Hepatocyte (in vitro differentiated cells): ENCODE results near the gene IFT122. TPM values are rescaled to one million over a fixed set of nuclear protein-coding genes. Genes with fewer than 3 reads are reported as not detected.

Experiments used
- DNase-seq: peaks from one replicate; pipeline ENCODE4 v3.0.0-alpha.2; 2016; ENCODE audit warnings: low spot score
- H2AFZ ChIP-seq: fragments of 200-600 bp; sonication (generic); 2 replicates; pipeline ENCODE4 v1.6.0; 2016; ENCODE audit warnings: antibody characterized with exemption, mild to moderate bottlenecking
- H3K27ac ChIP-seq: fragments of 200-600 bp; sonication (generic); 2 replicates; pipeline ENCODE4 v1.5.1; 2016; ENCODE audit warnings: mild to moderate bottlenecking
- H3K27me3 ChIP-seq: fragments of 200-600 bp; sonication (generic); 2 replicates; pipeline ENCODE4 v1.6.1; 2016
- H3K36me3 ChIP-seq: fragments of 200-600 bp; sonication (generic); replicated peaks from 2 replicates; pipeline ENCODE4 v1.5.1; 2016; ENCODE audit warnings: low read depth; ENCODE audit not compliant: insufficient read depth
- H3K4me1 ChIP-seq: fragments of 200-600 bp; sonication (generic); 2 replicates; pipeline ENCODE4 v1.5.1; 2016; ENCODE audit warnings: mild to moderate bottlenecking, moderate library complexity; ENCODE audit not compliant: insufficient read depth
- H3K4me2 ChIP-seq: fragments of 200-600 bp; sonication (generic); 2 replicates; pipeline ENCODE4 v1.6.0; 2016
- H3K4me3 ChIP-seq: fragments of 200-600 bp; sonication (generic); 2 replicates; pipeline ENCODE4 v1.5.1; 2016; ENCODE audit warnings: mild to moderate bottlenecking
- H3K79me2 ChIP-seq: fragments of 200-600 bp; sonication (generic); 2 replicates; pipeline ENCODE4 v1.6.0; 2017; ENCODE audit warnings: mild to moderate bottlenecking
- H3K9me2 ChIP-seq: fragments of 200-600 bp; sonication (generic); replicated peaks from 2 replicates; pipeline ENCODE4 v1.6.0; 2017; ENCODE audit warnings: mild to moderate bottlenecking; ENCODE audit not compliant: insufficient read depth
- H3K9me3 ChIP-seq: fragments of 200-600 bp; sonication (generic); 2 replicates; pipeline ENCODE4 v1.5.1; 2016; ENCODE audit warnings: low read depth, mild to moderate bottlenecking
- H4K20me1 ChIP-seq: fragments of 200-600 bp; sonication (generic); 2 replicates; pipeline ENCODE4 v1.6.0; 2016; ENCODE audit warnings: mild to moderate bottlenecking; ENCODE audit not compliant: insufficient read depth, poor library complexity, severe bottlenecking
- EZH2 ChIP-seq: fragments of 200-600 bp; sonication (generic); IDR thresholded peaks from 2 replicates; pipeline ENCODE4 v1.6.1; 2016; ENCODE audit warnings: antibody characterized with exemption, mild to moderate bottlenecking, borderline replicate concordance
- EZH2phosphoT487 ChIP-seq: fragments of 200-600 bp; sonication (generic); IDR thresholded peaks from one replicate; pipeline ENCODE4 v1.6.1; 2018; ENCODE audit warnings: antibody characterized with exemption, mild to moderate bottlenecking, low read depth, moderate library complexity; ENCODE audit not compliant: unreplicated experiment, severe bottlenecking
- WGBS: methylation state at CpG from one replicate; pipeline ENCODE4 v1.1.6; 2016; ENCODE audit warnings: low lambda C conversion rate; ENCODE audit errors: missing lambda C conversion rate; 5-methylcytosine and 5-hydroxymethylcytosine counted together
- polyA plus RNA-seq: library from polyadenylated mRNA; unstranded; fragments of >200 nt; fragmentation: Nextera tagmentation; extraction: Ambion mirVana; gene quantifications from 2 replicates; pipeline ENCODE4 v1.2.1, GENCODE V29; 2016
- total RNA-seq: library from RNA; depleted of rRNA; stranded (reverse); fragments of >200 nt; gene quantifications from 2 replicates; pipeline ENCODE4 v1.2.3, GENCODE V29; 2014
- TF ChIP-seq, protein P1 (sequence below): fragments of 200-600 bp; sonication (generic); IDR thresholded peaks from 2 replicates; pipeline ENCODE4 v1.5.1; 2016; ENCODE audit warnings: antibody characterized with exemption, mild to moderate bottlenecking; ENCODE audit not compliant: poor library complexity

IFT122 gene
- total and polyA plus RNA-seq, 2 experiments from 2014 or later = 11.4 to 14.6 TPM

DNA sequence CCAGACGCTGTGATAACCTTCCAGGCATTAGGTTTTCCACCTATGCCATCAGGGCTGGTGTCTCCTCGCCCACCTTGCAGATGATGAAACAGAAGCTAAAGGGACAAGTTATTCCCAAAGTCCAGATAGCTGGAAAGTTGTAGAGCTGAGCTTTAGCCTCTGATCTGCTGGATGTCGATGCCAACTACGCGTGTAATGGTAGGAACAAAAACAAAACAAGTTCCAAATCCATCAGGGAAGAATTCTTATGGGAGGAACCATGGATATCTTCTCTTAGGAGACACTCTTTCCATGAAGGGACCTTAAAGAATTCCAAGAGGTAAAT, 60.3 kb downstream of the IFT122 start:
- H3K27me3 ChIP-seq = no peaks in the 10 kb centered on the region
- no peak overlapping the region for H3K4me3 ChIP-seq
- H3K9me2 ChIP-seq = no peaks in the 10 kb centered on the region
- DNase-seq = no peak
- TF ChIP-seq EZH2 = no peak
- TF ChIP-seq EZH2phosphoT487 = no peak
- TF ChIP-seq, protein P1, sequence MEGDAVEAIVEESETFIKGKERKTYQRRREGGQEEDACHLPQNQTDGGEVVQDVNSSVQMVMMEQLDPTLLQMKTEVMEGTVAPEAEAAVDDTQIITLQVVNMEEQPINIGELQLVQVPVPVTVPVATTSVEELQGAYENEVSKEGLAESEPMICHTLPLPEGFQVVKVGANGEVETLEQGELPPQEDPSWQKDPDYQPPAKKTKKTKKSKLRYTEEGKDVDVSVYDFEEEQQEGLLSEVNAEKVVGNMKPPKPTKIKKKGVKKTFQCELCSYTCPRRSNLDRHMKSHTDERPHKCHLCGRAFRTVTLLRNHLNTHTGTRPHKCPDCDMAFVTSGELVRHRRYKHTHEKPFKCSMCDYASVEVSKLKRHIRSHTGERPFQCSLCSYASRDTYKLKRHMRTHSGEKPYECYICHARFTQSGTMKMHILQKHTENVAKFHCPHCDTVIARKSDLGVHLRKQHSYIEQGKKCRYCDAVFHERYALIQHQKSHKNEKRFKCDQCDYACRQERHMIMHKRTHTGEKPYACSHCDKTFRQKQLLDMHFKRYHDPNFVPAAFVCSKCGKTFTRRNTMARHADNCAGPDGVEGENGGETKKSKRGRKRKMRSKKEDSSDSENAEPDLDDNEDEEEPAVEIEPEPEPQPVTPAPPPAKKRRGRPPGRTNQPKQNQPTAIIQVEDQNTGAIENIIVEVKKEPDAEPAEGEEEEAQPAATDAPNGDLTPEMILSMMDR = no peak
- peaks cover 7% of the 10 kb centered on the region for H3K4me1 ChIP-seq
- no peaks in the 10 kb centered on the region for H4K20me1 ChIP-seq
- H3K9me3 ChIP-seq = no peaks in the 10 kb centered on the region
- no peak overlapping the region for H3K27ac ChIP-seq
- WGBS = 96% methylated on average over 5 of the region's 5 CpGs
- H3K36me3 ChIP-seq = no peaks in the 10 kb centered on the region
- H3K79me2 ChIP-seq = no peaks in the 10 kb centered on the region
- no peak overlapping the region for H2AFZ ChIP-seq
- H3K4me2 ChIP-seq = no peak overlapping the region

DNA sequence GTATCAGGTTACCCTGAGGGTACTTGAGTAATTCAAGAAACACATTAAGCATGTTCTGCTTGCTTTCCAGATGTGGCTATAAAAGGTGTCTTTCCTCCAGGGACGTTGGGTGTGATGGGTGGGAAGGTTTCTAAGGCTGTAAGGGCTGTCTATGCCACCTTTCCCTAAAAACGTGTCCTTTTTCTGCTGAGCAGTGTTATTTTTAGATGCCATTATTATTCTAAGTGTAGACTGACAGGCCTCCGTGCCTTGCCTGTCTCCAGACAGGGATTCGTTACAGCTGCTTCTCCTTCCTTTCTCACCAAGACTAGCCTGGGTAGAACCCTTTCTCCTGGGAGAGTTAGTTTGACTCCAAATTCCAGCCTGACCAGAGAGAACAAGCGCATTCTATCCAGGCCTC, 61.6 kb downstream of the IFT122 start:
- TF ChIP-seq EZH2 = no peak
- TF ChIP-seq EZH2phosphoT487 = no peak
- TF ChIP-seq, protein P1 = no peak
- no peak overlapping the region for H3K4me2 ChIP-seq
- H3K36me3 ChIP-seq = no peaks in the 10 kb centered on the region
- WGBS = 74% methylated on average over 5 of the region's 5 CpGs
- no peaks in the 10 kb centered on the region for H3K27me3 ChIP-seq
- H3K27ac ChIP-seq = no peak overlapping the region
- no peak overlapping the region for H3K4me3 ChIP-seq
- peaks cover 3% of the 10 kb centered on the region for H3K4me1 ChIP-seq
- no peaks in the 10 kb centered on the region for H3K79me2 ChIP-seq
- DNase-seq = no peak
- no peaks in the 10 kb centered on the region for H4K20me1 ChIP-seq
- H3K9me3 ChIP-seq = no peaks in the 10 kb centered on the region
- no peaks in the 10 kb centered on the region for H3K9me2 ChIP-seq
- H2AFZ ChIP-seq = no peak overlapping the region

DNA sequence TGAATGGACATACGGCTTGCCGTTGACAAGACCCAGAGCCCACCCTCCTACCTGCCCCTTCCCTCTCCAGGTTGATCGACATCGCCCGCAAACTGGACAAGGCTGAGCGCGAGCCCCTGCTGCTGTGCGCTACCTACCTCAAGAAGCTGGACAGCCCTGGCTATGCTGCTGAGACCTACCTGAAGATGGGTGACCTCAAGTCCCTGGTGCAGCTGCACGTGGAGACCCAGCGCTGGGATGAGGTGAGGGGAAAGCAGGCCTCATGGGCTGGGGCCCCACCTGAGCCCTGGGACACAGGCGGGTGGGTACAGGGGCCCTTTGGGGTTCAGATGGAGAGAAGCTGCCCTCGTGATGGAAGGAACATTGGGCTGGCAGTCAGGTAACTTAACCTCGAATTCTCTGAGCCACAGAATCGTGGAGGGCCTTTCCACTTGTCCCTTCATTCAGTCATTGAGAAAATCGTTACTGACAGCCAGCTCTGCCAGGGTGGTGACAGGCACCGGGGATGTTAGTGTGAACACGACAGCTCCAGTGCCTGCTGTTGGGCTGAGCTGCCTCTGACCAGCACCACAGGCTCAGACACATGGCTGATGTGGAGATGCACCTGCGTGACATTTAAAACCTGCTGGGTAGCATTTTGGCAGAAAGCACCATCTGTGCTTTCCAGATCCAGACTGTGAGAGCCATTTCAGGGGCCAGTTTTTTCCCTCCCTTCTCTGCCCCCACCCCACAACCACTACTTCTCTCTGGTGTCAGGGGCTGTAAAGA, 62.8 kb downstream of the IFT122 start:
- Histone ChIP-seq H3K79me2 (no peaks in the 10 kb centered on the region), H4K20me1 (no peaks in the 10 kb centered on the region), H3K4me1 (no peaks in the 10 kb centered on the region), H3K27ac (no peak overlapping the region), H3K4me3 (no peak overlapping the region), H3K9me3 (no peaks in the 10 kb centered on the region), H3K4me2 (no peak overlapping the region), H2AFZ (no peak overlapping the region), H3K9me2 (no peaks in the 10 kb centered on the region), H3K36me3 (no peaks in the 10 kb centered on the region), H3K27me3 (no peaks in the 10 kb centered on the region)
- DNase-seq = no peak
- 94% methylated on average over 18 of the region's 18 CpGs for WGBS
- TF ChIP-seq EZH2phosphoT487 = no peak
- TF ChIP-seq EZH2 = no peak
- TF ChIP-seq, protein P1 = no peak
